ENCODE results near the gene BAHD1. TPM values are rescaled to one million over a fixed set of nuclear protein-coding genes. Genes with fewer than 3 reads are reported as not detected.

BAHD1 gene
- total RNA-seq, 1 donor from 2014 or later, result 15.7 TPM

DNA sequence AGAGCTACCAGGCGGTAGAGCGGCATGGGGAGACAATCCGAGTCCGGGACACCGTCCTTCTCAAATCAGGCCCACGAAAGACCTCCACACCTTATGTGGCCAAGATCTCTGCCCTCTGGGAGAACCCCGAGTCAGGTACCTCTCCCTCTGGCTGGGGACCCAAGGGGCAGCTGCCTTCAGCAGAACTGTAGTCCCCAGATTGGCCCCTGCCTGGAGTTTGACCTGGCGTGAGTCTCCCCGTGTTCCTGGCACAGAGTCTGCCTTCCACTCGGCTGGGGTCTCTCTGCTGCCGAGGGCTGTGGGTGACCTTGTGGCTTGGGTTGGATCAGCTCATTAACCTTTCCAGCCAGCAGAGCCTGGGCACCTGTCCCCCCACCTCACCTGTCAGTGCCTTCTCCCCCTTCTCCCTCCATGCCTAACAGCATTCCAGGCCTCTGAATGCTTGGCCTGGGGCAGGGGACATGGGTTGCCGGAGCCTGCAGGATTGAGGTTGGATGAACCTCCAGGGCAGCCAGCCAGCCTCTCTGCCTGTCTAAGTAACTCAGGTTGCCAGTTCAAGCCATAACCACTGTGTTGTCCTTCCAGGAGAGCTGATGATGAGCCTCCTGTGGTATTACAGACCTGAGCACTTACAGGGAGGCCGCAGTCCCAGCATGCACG is 23.3 kb downstream of the BAHD1 start:
- DNase-seq (ENCODE audit: low read depth), result no peak
- Histone ChIP-seq H3K36me3 (ENCODE audit: control insufficient read depth, insufficient read depth, low read length) (peaks cover 5% of the 10 kb centered on the region), H3K27me3 (ENCODE audit: control insufficient read depth, insufficient read depth, low read length) (no peaks in the 10 kb centered on the region), H3K4me3 (ENCODE audit: low read depth, low read length) (no peak overlapping the region)
- TF ChIP-seq, protein P1, sequence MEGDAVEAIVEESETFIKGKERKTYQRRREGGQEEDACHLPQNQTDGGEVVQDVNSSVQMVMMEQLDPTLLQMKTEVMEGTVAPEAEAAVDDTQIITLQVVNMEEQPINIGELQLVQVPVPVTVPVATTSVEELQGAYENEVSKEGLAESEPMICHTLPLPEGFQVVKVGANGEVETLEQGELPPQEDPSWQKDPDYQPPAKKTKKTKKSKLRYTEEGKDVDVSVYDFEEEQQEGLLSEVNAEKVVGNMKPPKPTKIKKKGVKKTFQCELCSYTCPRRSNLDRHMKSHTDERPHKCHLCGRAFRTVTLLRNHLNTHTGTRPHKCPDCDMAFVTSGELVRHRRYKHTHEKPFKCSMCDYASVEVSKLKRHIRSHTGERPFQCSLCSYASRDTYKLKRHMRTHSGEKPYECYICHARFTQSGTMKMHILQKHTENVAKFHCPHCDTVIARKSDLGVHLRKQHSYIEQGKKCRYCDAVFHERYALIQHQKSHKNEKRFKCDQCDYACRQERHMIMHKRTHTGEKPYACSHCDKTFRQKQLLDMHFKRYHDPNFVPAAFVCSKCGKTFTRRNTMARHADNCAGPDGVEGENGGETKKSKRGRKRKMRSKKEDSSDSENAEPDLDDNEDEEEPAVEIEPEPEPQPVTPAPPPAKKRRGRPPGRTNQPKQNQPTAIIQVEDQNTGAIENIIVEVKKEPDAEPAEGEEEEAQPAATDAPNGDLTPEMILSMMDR (IDR thresholded peaks at IDR 0.05; ENCODE audit: insufficient read depth, low read length, poor library complexity, severe bottlenecking), result no peak

DNA sequence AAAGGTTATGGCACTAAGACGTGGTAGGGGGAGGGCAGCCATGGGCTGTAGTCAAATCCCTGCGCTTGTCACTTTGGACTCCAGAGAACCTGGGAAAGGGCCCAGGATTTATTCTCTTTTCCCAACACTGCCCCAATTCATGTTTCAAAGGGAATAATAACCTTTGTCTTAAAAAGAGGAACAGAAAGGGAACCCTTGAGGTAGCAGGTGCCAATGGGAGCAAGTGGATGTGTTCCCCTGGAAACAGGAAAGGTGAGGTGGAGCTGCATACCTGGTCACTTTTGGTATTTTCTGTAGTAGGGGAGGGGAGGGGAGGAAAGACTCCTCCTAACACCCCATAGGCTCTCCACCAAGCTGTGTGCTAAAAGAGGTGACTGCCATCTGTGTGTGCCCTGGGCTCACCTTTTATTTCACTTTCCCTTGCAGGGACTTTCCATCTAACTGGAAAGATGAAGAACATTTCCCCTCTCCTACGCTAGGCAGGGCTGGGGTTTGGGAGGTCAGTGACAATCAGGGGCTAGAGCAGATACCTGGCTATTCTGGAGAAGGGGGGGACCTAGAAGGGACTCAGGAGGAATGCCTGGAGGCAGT is 23.9 kb downstream of the BAHD1 start:
- TF ChIP-seq, protein P1 (IDR thresholded peaks at IDR 0.05; ENCODE audit: insufficient read depth, low read length, poor library complexity, severe bottlenecking), result no peak
- Histone ChIP-seq H3K4me3 (ENCODE audit: low read depth, low read length) (no peak overlapping the region), H3K27me3 (ENCODE audit: control insufficient read depth, insufficient read depth, low read length) (no peaks in the 10 kb centered on the region), H3K36me3 (ENCODE audit: control insufficient read depth, insufficient read depth, low read length) (peaks cover 5% of the 10 kb centered on the region)
- DNase-seq (ENCODE audit: low read depth), result no peak

DNA sequence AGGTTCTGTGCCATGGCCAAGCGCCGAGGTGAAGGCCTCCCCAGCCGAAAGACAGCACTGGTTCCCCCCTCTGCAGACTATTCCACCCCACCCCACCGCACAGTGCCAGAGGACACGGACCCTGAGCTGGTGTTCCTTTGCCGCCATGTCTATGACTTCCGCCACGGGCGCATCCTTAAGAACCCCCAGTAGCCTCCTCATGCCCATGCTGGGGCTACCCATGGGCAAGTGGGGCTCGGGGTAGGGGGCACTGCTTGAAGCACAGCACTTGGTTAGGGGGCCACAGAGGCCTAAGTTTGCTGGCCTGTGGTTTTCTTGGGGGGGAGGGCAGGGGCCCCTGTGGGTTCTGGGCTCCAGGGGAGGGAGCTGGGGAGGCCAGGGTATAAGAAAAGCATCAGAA is 25.2 kb downstream of the BAHD1 start:
- H3K36me3 ChIP-seq (ENCODE audit: control insufficient read depth, insufficient read depth, low read length), result peaks cover 5% of the 10 kb centered on the region
- H3K4me3 ChIP-seq (ENCODE audit: low read depth, low read length), result no peak overlapping the region
- TF ChIP-seq, protein P1 (IDR thresholded peaks at IDR 0.05; ENCODE audit: insufficient read depth, low read length, poor library complexity, severe bottlenecking), result no peak
- no peaks in the 10 kb centered on the region for H3K27me3 ChIP-seq (ENCODE audit: control insufficient read depth, insufficient read depth, low read length)
- no peak for DNase-seq (ENCODE audit: low read depth)

- DNase-seq (ENCODE audit: low read depth), result no peak
- TF ChIP-seq, protein P1 (IDR thresholded peaks at IDR 0.05; ENCODE audit: insufficient read depth, low read length, poor library complexity, severe bottlenecking), result no peak
- Histone ChIP-seq H3K36me3 (ENCODE audit: control insufficient read depth, insufficient read depth, low read length) (peaks cover 5% of the 10 kb centered on the region), H3K27me3 (ENCODE audit: control insufficient read depth, insufficient read depth, low read length) (no peaks in the 10 kb centered on the region), H3K4me3 (ENCODE audit: low read depth, low read length) (no peak overlapping the region)
Observed at GRCh38 chr15:40466426-40467260, 25.9 kb downstream of the BAHD1 start.

GRCh38 chr15:40467261-40467615 is 26.5 kb downstream of the BAHD1 start:
- DNase-seq (ENCODE audit: low read depth), result no peak
- H3K27me3 ChIP-seq (ENCODE audit: control insufficient read depth, insufficient read depth, low read length), result no peaks in the 10 kb centered on the region
- H3K36me3 ChIP-seq (ENCODE audit: control insufficient read depth, insufficient read depth, low read length), result peaks cover 5% of the 10 kb centered on the region

More at GRCh38 chr15:40467261-40467615, 26.5 kb downstream of the BAHD1 start:
- no peak overlapping the region for H3K4me3 ChIP-seq (ENCODE audit: low read depth, low read length)
- TF ChIP-seq, protein P1 (IDR thresholded peaks at IDR 0.05; ENCODE audit: insufficient read depth, low read length, poor library complexity, severe bottlenecking), result no peak

Data from kidney epithelial cell (primary cell).